ENCODE data around the gene C2orf92.

Gene C2orf92

GRCh38 chr2:97723156-97724072, 53.9 kb downstream of the C2orf92 start:
- H3K4me3 ChIP-seq (ENCODE audit: low read length): no peak overlapping the region
- no peak for DNase-seq (ENCODE audit: low read depth, low spot score)

- H3K4me3 ChIP-seq (ENCODE audit: low read length): no peak overlapping the region
- DNase-seq (ENCODE audit: low read depth, low spot score): no peak
Measured at GRCh38 chr2:97724073-97724410, 54.5 kb downstream of the C2orf92 start.

GRCh38 chr2:97724501-97724900, 55.0 kb downstream of the C2orf92 start:
- DNase-seq (ENCODE audit: low read depth, low spot score): no peak
- peak overlapping the region; percentile 15 for H3K4me3 ChIP-seq (ENCODE audit: low read length)

GRCh38 chr2:97724946-97725688, 55.6 kb downstream of the C2orf92 start:
- H3K4me3 ChIP-seq (ENCODE audit: low read length): peak overlapping the region; percentile 37
- DNase-seq (ENCODE audit: low read depth, low spot score): no peak

- H3K4me3 ChIP-seq (ENCODE audit: low read length): no peak overlapping the region
- DNase-seq (ENCODE audit: low read depth, low spot score): no peak
Measured at GRCh38 chr2:97726261-97727064, 57.0 kb downstream of the C2orf92 start.

GRCh38 chr2:97727296-97727695, 57.8 kb downstream of the C2orf92 start:
- no peak overlapping the region for H3K4me3 ChIP-seq (ENCODE audit: low read length)
- no peak for DNase-seq (ENCODE audit: low read depth, low spot score)

- no peak for DNase-seq (ENCODE audit: low read depth, low spot score)
- H3K4me3 ChIP-seq (ENCODE audit: low read length): no peak overlapping the region
Measured at GRCh38 chr2:97728091-97728731, 58.7 kb downstream of the C2orf92 start.

GRCh38 chr2:97730245-97730644, 60.7 kb downstream of the C2orf92 start:
- DNase-seq (ENCODE audit: low read depth, low spot score): no peak
- no peak overlapping the region for H3K4me3 ChIP-seq (ENCODE audit: low read length)

GRCh38 chr2:97731274-97732020, 61.9 kb downstream of the C2orf92 start:
- no peak for DNase-seq (ENCODE audit: low read depth, low spot score)
- no peak overlapping the region for H3K4me3 ChIP-seq (ENCODE audit: low read length)

GRCh38 chr2:97732436-97733340, 63.2 kb downstream of the C2orf92 start:
- no peak for DNase-seq (ENCODE audit: low read depth, low spot score)
- no peak overlapping the region for H3K4me3 ChIP-seq (ENCODE audit: low read length)

GRCh38 chr2:97733341-97734035, 64.0 kb downstream of the C2orf92 start:
- H3K4me3 ChIP-seq (ENCODE audit: low read length): no peak overlapping the region
- no peak for DNase-seq (ENCODE audit: low read depth, low spot score)

- no peak for DNase-seq (ENCODE audit: low read depth, low spot score)
- no peak overlapping the region for H3K4me3 ChIP-seq (ENCODE audit: low read length)
Measured at GRCh38 chr2:97734061-97735051, 64.8 kb downstream of the C2orf92 start.

- no peak overlapping the region for H3K4me3 ChIP-seq (ENCODE audit: low read length)
- no peak for DNase-seq (ENCODE audit: low read depth, low spot score)
Measured at GRCh38 chr2:97735161-97735561, 65.6 kb downstream of the C2orf92 start.

GRCh38 chr2:97736185-97736584, 66.7 kb downstream of the C2orf92 start:
- no peak overlapping the region for H3K4me3 ChIP-seq (ENCODE audit: low read length)

GRCh38 chr2:97736608-97737330, 67.3 kb downstream of the C2orf92 start:
- DNase-seq (ENCODE audit: low read depth, low spot score): no peak
- H3K4me3 ChIP-seq (ENCODE audit: low read length): no peak overlapping the region

More at GRCh38 chr2:97736185-97736584, 66.7 kb downstream of the C2orf92 start:
- no peak for DNase-seq (ENCODE audit: low read depth, low spot score)

Measured in Jurkat, Clone E6-1 (cell line).